Stimulated activated CD8-positive, alpha-beta memory T cell treated with anti-CD3 and anti-CD28 coated beads, Interleukin-4, amount 100 ng/mL, for 48 hours (primary cell): ENCODE measurements around the gene MEF2B.
"Not testable (repeated sequence)": the region's sequence is repeated elsewhere in the genome, so short reads cannot be mapped to it uniquely, and the experiment has no call there.

Source experiments
- DNase-seq: peaks from one replicate; pipeline ENCODE4 v3.0.0-alpha.2; 2020

MEF2B gene

GRCh38 chr19:19154768-19155494, 15.1 kb downstream of the MEF2B start:
- no peak for DNase-seq

- DNase-seq, result no peak
These were observed 17.2 kb downstream of the MEF2B start for GRCh38 chr19:19152668-19153384.

DNA sequence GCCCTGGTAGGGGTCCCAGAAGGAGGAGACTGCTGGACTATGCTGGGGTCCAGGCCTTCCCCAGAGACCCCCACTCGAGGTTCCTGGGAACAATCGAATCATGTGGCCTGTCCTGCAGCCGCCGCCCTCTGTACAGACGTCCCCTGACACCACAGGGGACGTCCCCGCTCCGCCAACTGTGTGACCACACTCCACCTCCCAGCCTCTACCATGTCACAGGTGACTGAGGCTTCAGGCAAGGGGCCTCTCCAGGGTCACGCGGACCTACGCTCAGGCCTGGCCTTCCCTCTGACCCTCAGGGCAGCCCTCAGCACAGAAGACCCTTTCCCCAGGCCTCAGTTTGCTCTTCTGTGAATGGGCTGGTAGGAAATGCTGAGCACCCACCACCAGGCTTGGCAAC, 18.6 kb downstream of the MEF2B start:
- no peak for DNase-seq

DNA sequence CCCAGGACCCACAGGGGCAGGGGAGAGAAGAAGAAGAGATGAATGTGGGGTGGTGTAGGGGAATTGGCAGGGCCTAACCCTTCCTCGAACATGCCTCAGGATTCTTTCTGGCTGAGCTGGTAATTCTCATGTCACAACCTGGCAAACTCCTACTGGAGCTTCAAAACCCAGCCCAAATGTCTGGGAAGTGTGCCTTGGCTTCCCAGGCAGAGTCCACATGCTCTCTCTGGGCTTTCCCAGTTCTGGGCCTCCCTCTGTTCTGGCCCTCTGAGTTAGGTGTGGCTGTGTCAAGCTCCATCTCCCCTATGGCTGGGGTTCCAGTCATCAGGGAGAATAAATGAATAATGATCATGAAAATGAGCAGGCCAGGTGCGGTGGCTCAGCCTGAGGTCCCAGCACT, 20.6 kb downstream of the MEF2B start:
- no peak for DNase-seq

GRCh38 chr19:19148504-19148903, 21.6 kb downstream of the MEF2B start:
- DNase-seq, result not testable (repeated sequence)

- DNase-seq, result no peak
These were observed 22.7 kb downstream of the MEF2B start for GRCh38 chr19:19147344-19147743.

- no peak for DNase-seq
These were observed 23.2 kb downstream of the MEF2B start for GRCh38 chr19:19146865-19147264.

DNA sequence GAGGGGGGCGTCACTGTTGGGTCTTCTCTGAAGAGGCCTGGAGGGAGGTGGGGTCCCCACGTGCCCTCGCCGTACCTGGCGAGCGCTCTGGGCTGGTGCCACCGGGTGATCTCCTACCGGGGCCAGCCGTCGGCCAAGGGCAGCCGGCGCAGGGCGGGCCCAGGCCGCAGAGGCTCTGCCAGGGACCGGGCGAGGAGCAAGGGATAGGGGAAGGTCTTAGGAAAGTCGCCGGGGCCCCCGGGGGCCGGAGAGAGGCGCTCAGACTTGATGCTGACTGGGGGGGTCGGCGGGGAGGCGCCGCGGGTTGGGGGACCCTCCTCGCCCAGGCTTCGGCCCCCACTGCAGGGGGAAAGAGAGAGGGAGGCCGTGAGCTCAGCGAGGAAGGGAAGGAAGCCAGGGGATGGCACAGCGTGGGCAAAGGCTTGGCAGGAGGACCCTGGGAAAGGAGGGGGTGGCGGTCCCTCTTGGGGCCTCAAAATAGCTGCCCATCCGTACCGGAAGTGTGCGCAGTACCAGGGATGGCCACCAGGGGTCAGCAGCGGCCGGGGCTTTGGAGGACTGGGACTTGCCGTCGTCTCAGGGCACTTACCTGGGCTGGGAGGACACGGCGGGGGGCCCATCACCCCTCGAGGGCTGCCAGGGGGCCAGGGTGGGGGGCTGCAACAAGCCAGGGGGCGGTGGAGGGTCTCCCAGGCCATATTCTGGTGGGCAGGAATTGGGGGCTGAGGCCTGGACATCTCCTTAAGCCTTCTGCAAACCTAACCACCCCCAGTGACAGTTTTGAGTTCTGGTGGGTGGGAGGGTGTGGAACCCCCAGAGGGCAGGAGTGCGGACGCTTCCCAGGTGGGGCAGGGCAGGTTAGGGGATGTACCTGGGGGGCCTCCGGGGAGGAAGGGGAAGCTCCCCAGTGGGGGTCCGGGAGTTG, 24.1 kb downstream of the MEF2B start:
- DNase-seq, result peak; percentile 98

GRCh38 chr19:19145281-19145680, 24.8 kb downstream of the MEF2B start:
- no peak for DNase-seq

DNA sequence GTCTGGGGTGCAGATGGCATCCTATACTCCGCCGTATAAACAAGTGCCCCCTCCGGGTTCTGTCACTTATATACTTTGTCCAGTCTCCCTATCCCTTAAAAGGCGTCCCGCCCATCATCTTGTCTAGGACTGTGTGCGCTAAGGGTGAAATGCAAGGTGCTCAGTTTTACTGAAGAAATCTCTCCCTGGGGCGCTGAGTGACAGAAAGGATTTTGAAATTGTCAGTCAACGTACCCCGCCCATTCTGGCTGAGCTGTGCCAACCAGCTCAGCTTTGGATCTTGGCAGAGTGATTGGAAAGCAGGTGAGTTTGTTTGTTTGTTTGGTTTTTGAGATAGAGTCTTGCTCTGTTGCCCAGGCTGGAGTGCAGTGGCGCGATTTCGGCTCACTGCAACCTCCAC, 27.7 kb downstream of the MEF2B start:
- DNase-seq, result no peak

DNA sequence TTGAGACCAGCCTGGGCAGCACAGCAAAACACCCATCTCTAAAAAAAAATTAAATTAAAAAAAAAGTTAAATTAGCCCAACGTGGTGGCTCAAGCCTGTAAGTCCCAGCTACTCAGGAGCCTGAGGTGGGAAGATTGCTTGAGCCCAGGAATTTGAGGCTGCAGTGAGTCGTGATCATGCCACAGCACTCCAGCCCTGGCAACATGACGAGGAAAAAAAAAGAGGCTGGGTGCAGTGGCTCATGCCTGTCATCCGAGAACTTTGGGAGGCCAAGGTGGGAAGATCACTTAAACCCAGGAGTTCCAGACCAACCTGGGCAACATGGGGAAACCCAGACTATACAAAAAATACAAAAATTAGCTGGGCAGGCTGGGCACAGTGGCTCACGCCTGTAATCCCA, 29.6 kb downstream of the MEF2B start:
- DNase-seq, result no peak

GRCh38 chr19:19139876-19140229, 30.2 kb downstream of the MEF2B start:
- DNase-seq, result no peak

DNA sequence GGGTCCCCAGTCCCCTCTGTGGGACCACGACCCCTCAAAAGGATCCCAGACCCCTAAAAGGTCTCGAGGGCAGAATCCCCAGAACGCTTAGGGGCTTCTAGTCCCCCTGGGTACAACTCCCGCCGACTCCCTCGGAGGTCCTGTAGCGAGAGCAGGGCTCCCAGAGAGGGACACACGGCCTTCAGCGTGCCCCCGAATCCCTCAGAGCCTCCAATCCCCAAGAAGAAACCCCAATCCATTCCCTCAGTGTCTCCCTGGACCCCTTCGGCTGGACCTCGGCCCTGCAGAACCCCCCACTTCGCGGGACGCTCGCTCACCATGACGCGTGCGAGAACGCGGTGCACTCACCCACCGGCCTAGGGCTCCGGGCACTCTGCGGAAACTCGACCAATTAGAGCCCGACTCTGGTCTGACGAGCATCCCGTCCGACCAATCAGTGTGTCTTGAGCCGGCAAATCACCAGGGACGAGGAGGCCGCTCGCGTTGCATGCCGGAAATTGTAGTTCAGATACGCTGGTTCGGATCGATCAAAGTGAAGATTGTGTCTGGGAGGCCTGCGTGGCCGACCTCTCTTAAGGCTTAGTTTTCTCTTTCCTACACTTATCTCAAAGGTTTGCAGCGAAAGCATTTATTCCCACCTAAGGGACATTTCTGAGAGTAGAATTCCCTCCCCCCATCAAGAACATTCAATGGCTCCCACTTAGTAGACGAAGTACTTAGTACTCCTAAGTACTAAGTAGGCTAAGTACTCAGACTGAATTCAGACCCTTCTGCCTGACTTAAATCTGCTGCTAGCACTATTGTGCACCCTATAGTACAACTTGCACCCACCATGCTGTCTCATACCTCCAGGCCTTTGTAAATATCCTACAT, 31.7 kb downstream of the MEF2B start, which contains the start of gene TMEM161A:
TSS of gene TMEM161A (minus strand) at position 370 of the 873 bp plus-strand sequence. CDS start at position 320, 50 bp downstream.
- DNase-seq, result peak; percentile 96

GRCh38 chr19:19137556-19138108, 32.4 kb downstream of the MEF2B start:
- DNase-seq, result peak; percentile 35

DNA sequence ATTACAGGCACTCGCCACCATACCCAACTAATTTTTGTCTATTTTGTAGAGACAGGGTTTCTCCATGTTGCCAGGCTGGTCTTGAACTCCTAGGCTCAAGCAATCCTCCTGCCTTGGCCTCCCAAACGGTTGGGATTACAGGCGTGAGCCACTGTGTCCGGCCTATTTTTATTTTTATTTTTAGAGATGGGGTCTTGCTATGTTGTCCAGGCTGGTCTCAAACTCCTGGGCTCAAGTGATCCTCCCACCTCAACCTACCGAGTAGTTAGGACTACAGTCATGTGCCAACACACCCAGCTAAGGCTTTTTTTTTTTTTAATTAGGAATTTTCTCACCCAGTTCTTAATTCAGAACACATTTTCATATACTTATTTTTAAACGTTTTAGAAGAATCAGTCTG, 34.4 kb downstream of the MEF2B start:
- DNase-seq, result not testable (repeated sequence)

DNA sequence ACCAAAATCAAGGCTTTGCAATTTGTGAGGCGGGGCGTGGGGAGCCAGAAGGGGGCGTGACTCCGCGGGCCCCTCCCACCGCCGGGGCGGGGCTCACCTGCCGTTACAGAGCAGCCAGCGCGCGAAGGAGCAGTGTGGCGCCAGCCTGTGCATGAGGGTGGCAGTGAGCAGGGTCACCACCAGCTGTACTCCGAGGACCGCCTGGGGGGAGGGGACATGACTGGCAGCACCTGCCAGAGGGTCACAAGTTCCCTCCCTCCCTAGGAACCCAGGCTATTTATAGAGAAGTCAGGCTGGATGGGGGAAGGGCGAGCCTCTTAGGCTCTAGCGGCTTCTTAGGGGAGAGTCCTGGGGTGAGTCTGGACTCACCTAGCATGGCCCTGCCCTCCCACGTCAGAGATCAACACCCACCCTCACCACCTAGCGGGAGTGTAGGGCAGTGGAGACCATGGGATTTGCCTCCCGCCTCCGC, 35.3 kb downstream of the MEF2B start:
- DNase-seq, result peak; percentile 62

DNA sequence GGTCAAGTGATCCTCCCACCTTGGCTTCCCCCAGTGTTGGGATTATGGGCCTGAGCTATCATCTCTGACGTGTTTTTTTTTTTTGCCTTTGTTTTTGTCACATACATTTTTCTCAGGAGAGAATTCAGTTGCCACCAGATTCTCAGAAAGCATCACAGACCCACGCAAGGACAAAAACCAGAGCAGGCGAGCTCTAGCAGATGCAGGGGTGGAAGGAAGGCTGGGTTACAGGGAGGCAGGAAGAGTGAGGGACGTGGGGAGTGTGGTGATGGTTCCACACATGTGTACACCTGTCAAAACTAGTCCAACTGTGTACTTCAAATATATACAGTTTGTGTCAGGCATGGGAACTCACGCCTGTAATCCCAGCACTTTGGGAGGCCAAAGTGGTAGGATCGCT, 36.1 kb downstream of the MEF2B start:
- DNase-seq, result no peak

DNA sequence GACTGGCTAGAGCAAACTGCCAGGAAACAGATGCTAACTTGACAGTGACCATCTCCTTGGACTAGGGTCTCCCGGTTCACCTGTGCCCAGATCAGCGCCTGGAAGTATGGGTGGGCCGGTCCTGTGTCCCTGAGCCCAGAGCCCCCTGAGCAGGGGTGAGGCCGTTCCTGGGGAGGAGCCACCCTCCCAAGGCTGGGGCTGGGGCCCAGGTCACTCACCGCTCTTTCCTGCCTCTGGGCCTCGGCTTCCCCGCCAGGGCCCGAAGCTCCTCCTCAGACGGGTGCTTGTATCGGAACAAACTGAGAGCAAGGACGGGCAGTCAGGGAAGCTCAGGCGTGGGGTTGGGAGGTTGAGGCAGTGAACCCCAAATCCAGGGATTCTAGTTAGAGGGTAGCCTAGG, 37.2 kb downstream of the MEF2B start:
- no peak for DNase-seq

- no peak for DNase-seq
These were observed 38.1 kb downstream of the MEF2B start for GRCh38 chr19:19131989-19132388.

GRCh38 chr19:19126102-19126501, 44.0 kb downstream of the MEF2B start:
- DNase-seq, result no peak

DNA sequence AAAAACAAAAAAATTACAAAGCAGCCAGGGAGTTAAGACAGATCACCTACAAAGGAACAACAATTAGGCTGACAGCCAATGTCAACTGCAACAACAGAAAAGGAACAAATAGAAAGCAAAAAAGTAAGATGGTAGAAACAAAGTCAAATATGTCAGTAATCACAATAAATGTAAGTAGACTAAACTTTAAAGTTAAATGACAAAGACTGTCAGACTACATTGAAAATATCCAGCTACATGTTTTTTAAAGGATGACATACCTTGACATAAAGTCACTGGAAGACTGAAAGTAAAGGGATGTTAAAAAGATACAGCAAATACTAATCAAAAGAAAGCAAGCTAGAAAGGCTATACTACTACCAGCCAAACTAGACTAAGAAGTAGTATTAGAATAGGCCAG, 46.7 kb downstream of the MEF2B start:
- DNase-seq, result no peak

GRCh38 chr19:19122902-19123301, 47.2 kb downstream of the MEF2B start:
- DNase-seq, result no peak
